Cerebellar nuclear complex (tissue), 1 donor: Measurements from ENCODE around the gene DNAH17.

ENCODE experiments used
- DNase-seq, 2 experiments: peaks; one replicate each; lab custom pipeline; 2025; lab: John Stamatoyannopoulos, UW

DNAH17 gene

GRCh38 chr17:78575340-78575739 is 1.9 kb downstream of the DNAH17 start:
- no peak for DNase-seq

GRCh38 chr17:78573955-78574354 is 3.2 kb downstream of the DNAH17 start:
- DNase-seq: no peak

- no peak for DNase-seq
Measured at GRCh38 chr17:78572239-78573205, 4.7 kb downstream of the DNAH17 start.

- DNase-seq: no peak
Measured at GRCh38 chr17:78571329-78571728, 5.9 kb downstream of the DNAH17 start.

GRCh38 chr17:78568494-78569115 is 8.6 kb downstream of the DNAH17 start:
- no peak for DNase-seq

- DNase-seq: no peak
Measured at GRCh38 chr17:78567991-78568390, 9.2 kb downstream of the DNAH17 start.

GRCh38 chr17:78566947-78567346 is 10.2 kb downstream of the DNAH17 start:
- DNase-seq: no peak

- no peak for DNase-seq
Measured at GRCh38 chr17:78563189-78564145, 13.7 kb downstream of the DNAH17 start.

- no peak for DNase-seq
Measured at GRCh38 chr17:78562734-78563133, 14.5 kb downstream of the DNAH17 start.

- no peak for DNase-seq
Measured at GRCh38 chr17:78561166-78561565, 16.0 kb downstream of the DNAH17 start.

- DNase-seq: no peak
Measured at GRCh38 chr17:78560731-78561130, 16.5 kb downstream of the DNAH17 start.

GRCh38 chr17:78559749-78560368 is 17.3 kb downstream of the DNAH17 start:
- no peak for DNase-seq

GRCh38 chr17:78558989-78559388 is 18.2 kb downstream of the DNAH17 start:
- no peak for DNase-seq

- no peak for DNase-seq
Measured at GRCh38 chr17:78558181-78558850, 18.9 kb downstream of the DNAH17 start.

GRCh38 chr17:78557598-78558039 is 19.6 kb downstream of the DNAH17 start:
- DNase-seq: no peak

GRCh38 chr17:78556812-78557211 is 20.4 kb downstream of the DNAH17 start:
- no peak for DNase-seq

GRCh38 chr17:78555746-78556401 is 21.3 kb downstream of the DNAH17 start:
- DNase-seq: peak in 1 of 2 experiments; percentile 61

GRCh38 chr17:78550464-78550863 is 26.7 kb downstream of the DNAH17 start:
- DNase-seq: no peak

- no peak for DNase-seq
Measured at GRCh38 chr17:78548725-78549124, 28.5 kb downstream of the DNAH17 start.

- DNase-seq: no peak
Measured at GRCh38 chr17:78547035-78547434, 30.2 kb downstream of the DNAH17 start.
